K562 (cell line): Measurements from ENCODE around the gene LMNTD2. TPM values are rescaled to one million over a fixed set of nuclear protein-coding genes. Genes with fewer than 3 reads are reported as not detected.
"Not testable (repeated sequence)": the region's sequence is repeated elsewhere in the genome, so short reads cannot be mapped to it uniquely, and the experiment has no call there.

ENCODE experiments used
- ATAC-seq: fragments of 200-7000 bp; cut with Tn5 transposase; 3 replicates; pipeline ENCODE4 v1.9.1; 2020; ENCODE audit warnings: moderate library complexity
- BruUV-seq: library from RNA; stranded (reverse); fragments of 400-500 nt; replicated peaks from 2 replicates; lab custom pipeline; 2021; lab: Mats Ljungman, UMichigan
- CTCF ChIA-PET: fragments of 300-600 bp; formaldehyde crosslinking; extraction: SDS; loops from one replicate; lab custom pipeline; 2021; ENCODE audit warnings: low intra/inter-chr PET ratio; lab: Yijun Ruan, JAX
- POLR2A ChIA-PET: fragments of 300-600, 350-650 bp; sonication (Branson Sonifier 250); formaldehyde crosslinking; extraction: SDS; loops from one replicate; lab custom pipeline; 2021; ENCODE audit warnings: antibody characterized with exemption, inconsistent platforms; lab: Yijun Ruan, JAX
- DNase-seq, 4 experiments: peaks; one replicate each; pipeline versions ENCODE4 v3.0.0 to v3.0.0-alpha.2; 2011 to 2018; ENCODE audit warnings: low spot score in 3 of 4, mixed read lengths in 3 of 4; ENCODE audit errors: extremely low read depth in 1 of 4
- FAIRE-seq: peaks from 2 replicates; lab custom pipeline; 2011; peaks lifted over from hg19 to GRCh38; lab: Jason Lieb, UNC
- H2AFZ ChIP-seq: 2 replicates; pipeline ENCODE4 v1.6.0; 2011; ENCODE audit warnings: low read depth, low read length, control low read depth, inconsistent platforms
- H3K27ac ChIP-seq: fragments of 200-600 bp; 3 replicates; pipeline ENCODE4 v1.8.0; 2011; ENCODE audit warnings: low read depth, mild to moderate bottlenecking, control low read depth, inconsistent platforms, low read length, moderate library complexity, mixed read lengths; ENCODE audit errors: extremely low read depth
- H3K27me3 ChIP-seq, 2 experiments: fragments of 300-600 bp in 1 of 2; 2 replicates in 1 of 2; 3 replicates in 1 of 2; pipeline versions ENCODE4 v1.6.0 to v1.8.0; 2011; ENCODE audit warnings: inconsistent platforms in 2 of 2, low read length in 2 of 2, mild to moderate bottlenecking in 1 of 2, mixed read lengths in 1 of 2, moderate library complexity in 1 of 2; ENCODE audit not compliant: control insufficient read depth in 2 of 2, insufficient read depth in 2 of 2
- H3K36me3 ChIP-seq: fragments of 300-600 bp; 3 replicates; pipeline ENCODE4 v1.8.0; 2011; ENCODE audit warnings: mild to moderate bottlenecking, low read length, inconsistent platforms; ENCODE audit not compliant: control insufficient read depth, insufficient read depth
- H3K4me1 ChIP-seq, 2 experiments: fragments of 200-600 bp in 1 of 2; replicated peaks in 1 of 2; 2 replicates in 1 of 2; 3 replicates in 1 of 2; pipeline versions ENCODE4 v1.5.1 to v1.8.0; 2011; ENCODE audit warnings: inconsistent platforms in 2 of 2, low read length in 2 of 2, mild to moderate bottlenecking in 1 of 2, mixed read lengths in 1 of 2, moderate library complexity in 1 of 2; ENCODE audit not compliant: control insufficient read depth in 2 of 2, insufficient read depth in 2 of 2
- H3K4me2 ChIP-seq: 2 replicates; pipeline ENCODE4 v1.6.1; 2011; ENCODE audit warnings: low read length, control low read depth, inconsistent platforms, mixed read lengths; ENCODE audit not compliant: insufficient read depth
- H3K4me3 ChIP-seq: fragments of 200-600 bp; sonication (generic), shearing (Covaris generic); 2 replicates; pipeline ENCODE4 v1.5.1; 2016; ENCODE audit warnings: control low read depth, inconsistent platforms
- H3K79me2 ChIP-seq: fragments of 200-600 bp; 3 replicates; pipeline ENCODE4 v1.8.0; 2011; ENCODE audit warnings: low read length, inconsistent platforms; ENCODE audit not compliant: control insufficient read depth, insufficient read depth
- H3K9ac ChIP-seq, 2 experiments: 2 replicates each; pipeline versions ENCODE4 v1.6.0 to v1.6.1; 2011; ENCODE audit warnings: low read depth in 2 of 2, low read length in 2 of 2, control low read depth in 1 of 2, inconsistent platforms in 1 of 2, mild to moderate bottlenecking in 1 of 2, mixed read lengths in 1 of 2; ENCODE audit not compliant: insufficient read depth in 1 of 2
- H3K9me1 ChIP-seq: one replicate; pipeline ENCODE4 v1.6.0; 2011; ENCODE audit warnings: inconsistent platforms, mild to moderate bottlenecking, low read length, moderate library complexity; ENCODE audit not compliant: control insufficient read depth, insufficient read depth
- H3K9me3 ChIP-seq: replicated peaks from 2 replicates; pipeline ENCODE4 v1.5.1; 2011; ENCODE audit warnings: low read depth, low read length, inconsistent platforms; ENCODE audit not compliant: control insufficient read depth, insufficient read depth
- H4K20me1 ChIP-seq: replicated peaks from 2 replicates; pipeline ENCODE4 v1.6.1; 2011; ENCODE audit warnings: low read length, inconsistent platforms, mixed read lengths; ENCODE audit not compliant: control insufficient read depth, insufficient read depth
- ARID1B ChIP-seq: fragments of 450-650 bp; IDR thresholded peaks from 2 replicates; pipeline ENCODE4 v1.6.1; 2016; ENCODE audit warnings: antibody characterized with exemption, mild to moderate bottlenecking, inconsistent platforms
- CTBP1 ChIP-seq: fragments of 450-650 bp; IDR thresholded peaks from 2 replicates; pipeline ENCODE4 v1.6.1; 2016; ENCODE audit warnings: borderline replicate concordance
- MAFG ChIP-seq: fragments of 450-650 bp; conservative IDR thresholded peaks from 2 replicates; pipeline ENCODE4 v1.6.1; 2016; ENCODE audit warnings: missing genetic modification characterization, missing compliant biosample characterization
- MAZ ChIP-seq, 2 experiments: fragments of 450-650 bp in 1 of 2; sonication (generic) in 1 of 2; formaldehyde crosslinking; IDR thresholded peaks in 1 of 2; conservative IDR thresholded peaks in 1 of 2; 2 replicates each; pipeline versions ENCODE4 v1.4.0 to v1.5.0; 2020; ENCODE audit warnings: mild to moderate bottlenecking in 1 of 2, missing genetic modification reagents in 1 of 2
- TOE1 ChIP-seq, 2 experiments: fragments of 450-650 bp in 1 of 2; sonication (generic) in 1 of 2; formaldehyde crosslinking in 1 of 2; IDR thresholded peaks; 2 replicates each; pipeline versions ENCODE4 v1.7.1 to v1.8.0; 2016 to 2022; ENCODE audit warnings: borderline replicate concordance in 2 of 2, mild to moderate bottlenecking in 2 of 2, antibody characterized with exemption in 1 of 2, inconsistent platforms in 1 of 2, low read depth in 1 of 2, missing genetic modification reagents in 1 of 2, moderate library complexity in 1 of 2
- ZNF316 ChIP-seq: fragments of 450-650 bp; IDR thresholded peaks from 2 replicates; pipeline ENCODE4 v1.6.1; 2016
- WGBS: fragments of 100-300 bp; shearing (Covaris generic); methylation state at CpG from one replicate; pipeline ENCODE4 v1.1.6; 2016; ENCODE audit warnings: low coverage, mixed read lengths; ENCODE audit not compliant: insufficient coverage; ENCODE audit errors: missing lambda C conversion rate; 5-methylcytosine and 5-hydroxymethylcytosine counted together
- in situ Hi-C: fragments of 300-500 bp; cut with MboI; formaldehyde crosslinking; loops from 4 replicates; pipeline ENCODE4 v1.15.0; 2018; ENCODE audit warnings: inconsistent platforms, mixed read lengths
- intact Hi-C: fragments of 100-400 bp; cut with micrococcal nuclease; formaldehyde crosslinking; loops from 2 replicates; pipeline ENCODE4 v1.14.2; 2022
- polyA plus RNA-seq, 8 experiments: library from polyadenylated mRNA; depleted of rRNA in 4 of 8; stranded (reverse) in 5 of 8; unstranded in 3 of 8; fragments of >200 nt; fragmentation: Nextera tagmentation in 2 of 8; fragmentation: Illumina TruSeq in 1 of 8; extraction: Ambion mirVana in 2 of 8; extraction: Trizol in 1 of 8; gene quantifications; 2 replicates each; pipeline versions ENCODE4 v1.2.1 to v1.2.3, GENCODE V29; 2011 to 2014; ENCODE audit warnings: inconsistent platforms in 1 of 8, missing spikeins in 1 of 8
- total RNA-seq, 7 experiments: library from RNA; depleted of rRNA in 6 of 7; stranded (reverse); fragments of >200 nt in 6 of 7; fragmentation: Illumina TruSeq in 2 of 7; extraction: Trizol in 2 of 7; gene quantifications; 2 replicates each; pipeline versions ENCODE4 v1.2.1 to v1.2.3, GENCODE V29; 2011 to 2021; ENCODE audit warnings: low replicate concordance in 1 of 7
- TF ChIP-seq, protein P1 (sequence below): fragments of 450-650 bp; formaldehyde crosslinking; IDR thresholded peaks from 2 replicates; pipeline ENCODE4 v1.4.0; 2020; ENCODE audit warnings: mild to moderate bottlenecking, mixed read lengths
- TF ChIP-seq, protein P2 (sequence below), 2 experiments: IDR thresholded peaks; 2 replicates each; pipeline ENCODE4 v1.6.1; 2011; ENCODE audit warnings: borderline replicate concordance in 1 of 2, control low read depth in 1 of 2, low read depth in 1 of 2, low read length in 1 of 2, mild to moderate bottlenecking in 1 of 2, mixed read lengths in 1 of 2, moderate library complexity in 1 of 2; ENCODE audit not compliant: insufficient read depth in 1 of 2, insufficient read length in 1 of 2, poor library complexity in 1 of 2, severe bottlenecking in 1 of 2; ENCODE audit errors: extremely low read depth in 1 of 2

LMNTD2 gene
- total and polyA plus RNA-seq, 9 of the 15 experiments (the other 6 are each of a cell fraction or from before 2014, with no cell fraction given), result 0.48 to 4.2 (median 1.5) TPM; not detected in 3

DNA sequence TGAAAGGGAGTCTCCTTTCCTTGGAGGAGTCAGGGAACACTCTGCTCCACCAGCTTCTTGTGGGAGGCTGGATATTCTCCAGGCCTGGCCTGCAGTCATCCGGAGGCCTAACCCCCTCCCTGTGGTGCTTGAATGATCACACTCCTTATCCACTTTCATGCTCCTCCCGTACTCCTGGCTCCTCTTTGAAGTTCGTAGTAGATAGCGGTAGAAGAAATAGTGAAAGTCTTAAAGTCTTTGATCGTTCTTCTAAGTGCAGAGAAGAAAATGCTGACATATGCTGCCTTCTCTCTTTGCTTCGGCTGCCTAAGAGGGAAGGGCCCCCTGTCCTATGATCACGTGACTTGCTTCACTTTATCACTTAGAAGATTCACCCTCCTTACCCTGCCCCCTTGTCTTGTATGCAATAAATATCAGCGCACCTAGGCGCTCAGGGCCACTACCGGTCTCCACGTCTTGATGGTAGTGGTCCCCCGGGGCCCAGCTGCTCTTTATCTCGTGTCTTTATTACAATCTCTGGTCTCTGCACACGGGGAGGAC, 13.6 kb upstream of the LMNTD2 start:
- H3K27me3 ChIP-seq; ATAC-seq; intact Hi-C loops; POLR2A ChIA-PET; CTCF ChIA-PET; H3K9me3 ChIP-seq; H3K9me1 ChIP-seq; BruUV-seq; in situ Hi-C loops; TF ChIP-seq TOE1 (CRISPR knock-in tag; IDR thresholded peaks at IDR 0.05; ENCODE audit: borderline replicate concordance, low read depth): not testable (repeated sequence)
- H3K4me3 ChIP-seq, result peak overlapping the region; percentile 66
- peaks cover 48% of the 10 kb centered on the region for H3K79me2 ChIP-seq
- peak overlapping the region in 1 of 2 experiments; percentile 75; a peak in 1 of 4 replicates for H3K9ac ChIP-seq
- FAIRE-seq, result peak; percentile 70
- peaks cover 41 to 68% of the 10 kb centered on the region in 2 experiments for H3K4me1 ChIP-seq
- peak in 1 of 4 experiments; percentile 68 for DNase-seq
- H4K20me1 ChIP-seq, result peaks cover 23% of the 10 kb centered on the region
- H3K36me3 ChIP-seq, result peaks cover 19% of the 10 kb centered on the region; the same call in 2 of the 3 replicates
- H3K4me2 ChIP-seq, result peak overlapping the region; percentile 94
- WGBS, result 7% methylated on average over 12 of the region's 14 CpGs
- H2AFZ ChIP-seq, result 0 out of 2 replicates have a peak overlapping the region, but pooled peaks have one; percentile 68
- H3K27ac ChIP-seq, result peak overlapping the region; percentile 52; the same call in 1 of the 3 replicates
- TF ChIP-seq, protein P1, sequence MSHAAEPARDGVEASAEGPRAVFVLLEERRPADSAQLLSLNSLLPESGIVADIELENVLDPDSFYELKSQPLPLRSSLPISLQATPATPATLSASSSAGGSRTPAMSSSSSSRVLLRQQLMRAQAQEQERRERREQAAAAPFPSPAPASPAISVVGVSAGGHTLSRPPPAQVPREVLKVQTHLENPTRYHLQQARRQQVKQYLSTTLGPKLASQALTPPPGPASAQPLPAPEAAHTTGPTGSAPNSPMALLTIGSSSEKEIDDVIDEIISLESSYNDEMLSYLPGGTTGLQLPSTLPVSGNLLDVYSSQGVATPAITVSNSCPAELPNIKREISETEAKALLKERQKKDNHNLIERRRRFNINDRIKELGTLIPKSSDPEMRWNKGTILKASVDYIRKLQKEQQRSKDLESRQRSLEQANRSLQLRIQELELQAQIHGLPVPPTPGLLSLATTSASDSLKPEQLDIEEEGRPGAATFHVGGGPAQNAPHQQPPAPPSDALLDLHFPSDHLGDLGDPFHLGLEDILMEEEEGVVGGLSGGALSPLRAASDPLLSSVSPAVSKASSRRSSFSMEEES (CRISPR knock-in tag), result peak; percentile 99
- 0 out of 4 replicates have a peak, but pooled peaks of 1 of the 2 experiments have one; percentile 10 for TF ChIP-seq MAZ (CRISPR knock-in tag; conservative IDR thresholded peaks at IDR 0.05 in 1 of 2, IDR thresholded peaks at IDR 0.05 in 1 of 2)
- TF ChIP-seq CTBP1, result peak; percentile 12; the same call in 1 of the 2 replicates
- TF ChIP-seq, protein P2, sequence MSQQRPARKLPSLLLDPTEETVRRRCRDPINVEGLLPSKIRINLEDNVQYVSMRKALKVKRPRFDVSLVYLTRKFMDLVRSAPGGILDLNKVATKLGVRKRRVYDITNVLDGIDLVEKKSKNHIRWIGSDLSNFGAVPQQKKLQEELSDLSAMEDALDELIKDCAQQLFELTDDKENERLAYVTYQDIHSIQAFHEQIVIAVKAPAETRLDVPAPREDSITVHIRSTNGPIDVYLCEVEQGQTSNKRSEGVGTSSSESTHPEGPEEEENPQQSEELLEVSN (IDR thresholded peaks at IDR 0.05; ENCODE audit: borderline replicate concordance in 1 of 2, extremely low read depth in 1 of 2, insufficient read depth in 1 of 2, insufficient read length in 1 of 2, low read depth in 1 of 2, low read length in 1 of 2, poor library complexity in 1 of 2, severe bottlenecking in 1 of 2), result peak in 1 of 2 experiments; percentile 35
- TF ChIP-seq TOE1 (IDR thresholded peaks at IDR 0.05; ENCODE audit: borderline replicate concordance), result peak; percentile 99
- TF ChIP-seq ZNF316, result peak; percentile 91
- TF ChIP-seq MAFG, result peak; percentile 62
- TF ChIP-seq ARID1B, result peak; percentile 10; the same call in 1 of the 2 replicates
